GM23338 (cell line): ENCODE measurements around the gene EOLA2.

Source experiments
- EZH2 ChIP-seq: fragments of 200-600 bp; sonication (generic); IDR thresholded peaks from one replicate; pipeline ENCODE4 v1.8.0; 2017; ENCODE audit warnings: antibody characterized with exemption, mild to moderate bottlenecking, low read depth; ENCODE audit not compliant: unreplicated experiment
- EZH2phosphoT487 ChIP-seq: fragments of 200-600 bp; sonication (generic); IDR thresholded peaks from one replicate; pipeline ENCODE4 v1.8.1; 2018; ENCODE audit warnings: antibody characterized with exemption; ENCODE audit not compliant: unreplicated experiment
- JUNB ChIP-seq: IDR thresholded peaks from one replicate; pipeline ENCODE4 v1.6.1; 2016; ENCODE audit warnings: antibody characterized with exemption; ENCODE audit not compliant: unreplicated experiment
- POLR2AphosphoS5 ChIP-seq: IDR thresholded peaks from 2 replicates; pipeline ENCODE4 v1.6.1; 2016; ENCODE audit warnings: antibody characterized with exemption, low read depth
- TF ChIP-seq, protein P1 (sequence below): IDR thresholded peaks from one replicate; pipeline ENCODE4 v1.6.1; 2018; ENCODE audit warnings: antibody characterized with exemption; ENCODE audit not compliant: unreplicated experiment
- TF ChIP-seq, protein P2 (sequence below), 2 experiments: fragments of 200-600 bp in 1 of 2; sonication (generic) in 1 of 2; conservative IDR thresholded peaks; 2 replicates each; pipeline versions ENCODE4 v1.5.1 to v1.6.1; 2016 to 2017; ENCODE audit warnings: antibody characterized with exemption in 2 of 2, low read depth in 2 of 2, mild to moderate bottlenecking in 2 of 2, moderate library complexity in 1 of 2

- TF ChIP-seq, protein P1, sequence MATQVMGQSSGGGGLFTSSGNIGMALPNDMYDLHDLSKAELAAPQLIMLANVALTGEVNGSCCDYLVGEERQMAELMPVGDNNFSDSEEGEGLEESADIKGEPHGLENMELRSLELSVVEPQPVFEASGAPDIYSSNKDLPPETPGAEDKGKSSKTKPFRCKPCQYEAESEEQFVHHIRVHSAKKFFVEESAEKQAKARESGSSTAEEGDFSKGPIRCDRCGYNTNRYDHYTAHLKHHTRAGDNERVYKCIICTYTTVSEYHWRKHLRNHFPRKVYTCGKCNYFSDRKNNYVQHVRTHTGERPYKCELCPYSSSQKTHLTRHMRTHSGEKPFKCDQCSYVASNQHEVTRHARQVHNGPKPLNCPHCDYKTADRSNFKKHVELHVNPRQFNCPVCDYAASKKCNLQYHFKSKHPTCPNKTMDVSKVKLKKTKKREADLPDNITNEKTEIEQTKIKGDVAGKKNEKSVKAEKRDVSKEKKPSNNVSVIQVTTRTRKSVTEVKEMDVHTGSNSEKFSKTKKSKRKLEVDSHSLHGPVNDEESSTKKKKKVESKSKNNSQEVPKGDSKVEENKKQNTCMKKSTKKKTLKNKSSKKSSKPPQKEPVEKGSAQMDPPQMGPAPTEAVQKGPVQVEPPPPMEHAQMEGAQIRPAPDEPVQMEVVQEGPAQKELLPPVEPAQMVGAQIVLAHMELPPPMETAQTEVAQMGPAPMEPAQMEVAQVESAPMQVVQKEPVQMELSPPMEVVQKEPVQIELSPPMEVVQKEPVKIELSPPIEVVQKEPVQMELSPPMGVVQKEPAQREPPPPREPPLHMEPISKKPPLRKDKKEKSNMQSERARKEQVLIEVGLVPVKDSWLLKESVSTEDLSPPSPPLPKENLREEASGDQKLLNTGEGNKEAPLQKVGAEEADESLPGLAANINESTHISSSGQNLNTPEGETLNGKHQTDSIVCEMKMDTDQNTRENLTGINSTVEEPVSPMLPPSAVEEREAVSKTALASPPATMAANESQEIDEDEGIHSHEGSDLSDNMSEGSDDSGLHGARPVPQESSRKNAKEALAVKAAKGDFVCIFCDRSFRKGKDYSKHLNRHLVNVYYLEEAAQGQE = no peak
- TF ChIP-seq, protein P2, sequence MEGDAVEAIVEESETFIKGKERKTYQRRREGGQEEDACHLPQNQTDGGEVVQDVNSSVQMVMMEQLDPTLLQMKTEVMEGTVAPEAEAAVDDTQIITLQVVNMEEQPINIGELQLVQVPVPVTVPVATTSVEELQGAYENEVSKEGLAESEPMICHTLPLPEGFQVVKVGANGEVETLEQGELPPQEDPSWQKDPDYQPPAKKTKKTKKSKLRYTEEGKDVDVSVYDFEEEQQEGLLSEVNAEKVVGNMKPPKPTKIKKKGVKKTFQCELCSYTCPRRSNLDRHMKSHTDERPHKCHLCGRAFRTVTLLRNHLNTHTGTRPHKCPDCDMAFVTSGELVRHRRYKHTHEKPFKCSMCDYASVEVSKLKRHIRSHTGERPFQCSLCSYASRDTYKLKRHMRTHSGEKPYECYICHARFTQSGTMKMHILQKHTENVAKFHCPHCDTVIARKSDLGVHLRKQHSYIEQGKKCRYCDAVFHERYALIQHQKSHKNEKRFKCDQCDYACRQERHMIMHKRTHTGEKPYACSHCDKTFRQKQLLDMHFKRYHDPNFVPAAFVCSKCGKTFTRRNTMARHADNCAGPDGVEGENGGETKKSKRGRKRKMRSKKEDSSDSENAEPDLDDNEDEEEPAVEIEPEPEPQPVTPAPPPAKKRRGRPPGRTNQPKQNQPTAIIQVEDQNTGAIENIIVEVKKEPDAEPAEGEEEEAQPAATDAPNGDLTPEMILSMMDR (conservative IDR thresholded peaks at IDR 0.05; ENCODE audit: low read depth in 2 of 2) = no peak
- no peak for TF ChIP-seq EZH2phosphoT487
- TF ChIP-seq POLR2AphosphoS5 = no peak
- no peak for TF ChIP-seq EZH2
- TF ChIP-seq JUNB = no peak
Measured at GRCh38 chrX:149987613-149988012, 49.3 kb upstream of the EOLA2 start.
